CD4-positive, alpha-beta T cell treated with Interleukin-6 at 100 ng/mL for 8 hours (primary cell): ENCODE measurements around the gene FNDC5.

Source experiments
- DNase-seq: peaks from one replicate; pipeline ENCODE4 v3.0.0-alpha.2; 2020; ENCODE audit warnings: mixed read lengths, low spot score

Gene FNDC5

GRCh38 chr1:32813941-32814739 lies 56.6 kb downstream of the FNDC5 start:
- no peak for DNase-seq
